B cell (primary cell): ENCODE data around the gene CAMK1D. TPM values are rescaled to one million over a fixed set of nuclear protein-coding genes. Genes with fewer than 3 reads are reported as not detected.

ENCODE experiments used
- ATAC-seq: fragments of 200-7000 bp; cut with Tn5 transposase; one replicate; pipeline ENCODE4 v1.10.0; 2021; ENCODE audit warnings: low read depth, mild to moderate bottlenecking, moderate number of reproducible peaks, moderate library complexity
- CTCF ChIA-PET: fragments of 350-600 bp; sonication (Branson Sonifier 250); formaldehyde crosslinking; loops from one replicate; lab custom pipeline; 2021; ENCODE audit warnings: antibody characterized with exemption, inconsistent platforms; lab: Charles Lee
- POLR2A ChIA-PET: fragments of 350-600 bp; sonication (Branson Sonifier 250); formaldehyde crosslinking; loops from one replicate; lab custom pipeline; 2021; ENCODE audit warnings: antibody characterized with exemption; lab: Charles Lee
- DNase-seq: peaks from one replicate; pipeline ENCODE4 v3.0.0; 2013
- H2AFZ ChIP-seq: 2 replicates; pipeline ENCODE4 v1.6.1; 2012; ENCODE audit warnings: mild to moderate bottlenecking, low read depth, low read length; ENCODE audit not compliant: insufficient read depth, poor library complexity, severe bottlenecking
- H3K27ac ChIP-seq, 2 donors: 1 replicate in 1 of 2; 2 replicates in 1 of 2; pipeline ENCODE4 v1.5.1; 2012 to 2013; ENCODE audit warnings: low read length in 2 of 2, mild to moderate bottlenecking in 2 of 2, moderate library complexity in 1 of 2
- H3K27me3 ChIP-seq, 4 experiments: fragments of 200-600 bp in 1 of 4; sonication (generic) in 1 of 4; replicated peaks in 1 of 4; 1 replicate in 2 of 4; 2 replicates in 2 of 4; pipeline versions ENCODE4 v1.6.1 to v1.7.0; 2013 to 2016; ENCODE audit warnings: low read length in 3 of 4, mild to moderate bottlenecking in 2 of 4, mixed read lengths in 1 of 4, moderate library complexity in 1 of 4; ENCODE audit not compliant: insufficient read depth in 4 of 4, control insufficient read depth in 3 of 4; ENCODE audit errors: control extremely low read depth in 1 of 4
- H3K36me3 ChIP-seq, 2 experiments: replicated peaks in 1 of 2; 1 replicate in 1 of 2; 2 replicates in 1 of 2; pipeline versions ENCODE4 v1.6.1 to v1.7.1; 2013; ENCODE audit warnings: low read length in 1 of 2; ENCODE audit not compliant: insufficient read depth in 2 of 2, control insufficient read depth in 1 of 2; ENCODE audit errors: control extremely low read depth in 1 of 2, extremely low read depth in 1 of 2
- H3K4me1 ChIP-seq, 2 donors: fragments of 200-600 bp in 1 of 2; sonication (generic) in 1 of 2; 1 replicate in 1 of 2; 2 replicates in 1 of 2; pipeline versions ENCODE4 v1.5.1 to v1.6.1; 2013 to 2017; ENCODE audit warnings: low read length in 2 of 2; ENCODE audit not compliant: control insufficient read depth in 2 of 2, insufficient read depth in 2 of 2
- H3K4me2 ChIP-seq: replicated peaks from 2 replicates; pipeline ENCODE3; 2012; ENCODE audit warnings: mild to moderate bottlenecking, low read depth, low read length; ENCODE audit not compliant: poor library complexity, severe bottlenecking
- H3K4me3 ChIP-seq, 5 experiments: fragments of 200-600 bp in 1 of 5; sonication (generic) in 1 of 5; 1 replicate in 3 of 5; 2 replicates in 2 of 5; pipeline versions ENCODE4 v1.5.1 to v1.7.0; 2011 to 2016; ENCODE audit warnings: low read length in 4 of 5, mild to moderate bottlenecking in 4 of 5, low read depth in 2 of 5, control low read depth in 1 of 5, moderate library complexity in 1 of 5; ENCODE audit not compliant: insufficient read depth in 1 of 5; ENCODE audit errors: control extremely low read depth in 1 of 5, extremely low read depth in 1 of 5
- H3K79me2 ChIP-seq: fragments of 200-600 bp; sonication (generic); one replicate; pipeline ENCODE4 v1.6.0; 2016; ENCODE audit warnings: low read length; ENCODE audit not compliant: control insufficient read depth, insufficient read depth
- H3K9ac ChIP-seq: fragments of 200-600 bp; sonication (generic); 2 replicates; pipeline ENCODE4 v1.6.1; 2017; ENCODE audit warnings: mild to moderate bottlenecking, low read length, moderate library complexity
- H3K9me3 ChIP-seq, 3 donors: one replicate each; pipeline versions ENCODE4 v1.6.1 to v1.7.1; 2013; ENCODE audit warnings: low read length in 2 of 3; ENCODE audit not compliant: control insufficient read depth in 2 of 3, insufficient read depth in 1 of 3; ENCODE audit errors: control extremely low read depth in 1 of 3
- H4K20me1 ChIP-seq: 2 replicates; pipeline ENCODE4 v1.6.0; 2012; ENCODE audit warnings: mild to moderate bottlenecking, low read length; ENCODE audit not compliant: insufficient read depth, control insufficient read depth, poor library complexity, severe bottlenecking
- H3K27ac Mint-ChIP-seq: one replicate; pipeline ENCODE4 v1.8.0; 2021; ENCODE audit warnings: mixed read lengths
- H3K27me3 Mint-ChIP-seq: one replicate; pipeline ENCODE4 v1.8.0; 2021; ENCODE audit warnings: mixed read lengths
- H3K4me1 Mint-ChIP-seq: one replicate; pipeline ENCODE4 v1.8.0; 2021; ENCODE audit warnings: mixed read lengths
- H3K4me3 Mint-ChIP-seq: one replicate; pipeline ENCODE4 v1.8.0; 2021; ENCODE audit warnings: mixed read lengths
- H3K9me3 Mint-ChIP-seq: one replicate; pipeline ENCODE4 v1.8.0; 2022; ENCODE audit warnings: mixed read lengths; ENCODE audit not compliant: insufficient read depth
- EZH2 ChIP-seq: IDR thresholded peaks from 2 replicates; pipeline ENCODE4 v1.6.1; 2012; ENCODE audit warnings: borderline replicate concordance, low read depth, mild to moderate bottlenecking, moderate library complexity, low read length; ENCODE audit not compliant: insufficient read depth, poor library complexity, severe bottlenecking
- WGBS: methylation state at CpG from one replicate; pipeline ENCODE4 v1.1.5; 2013; ENCODE audit warnings: missing lambda C conversion rate; ENCODE audit not compliant: insufficient coverage; 5-methylcytosine and 5-hydroxymethylcytosine counted together
- intact Hi-C: fragments of 100-400 bp; cut with micrococcal nuclease; formaldehyde crosslinking; loops from one replicate; pipeline ENCODE4 v1.10.0; 2022
- polyA plus RNA-seq: library from polyadenylated mRNA; depleted of rRNA; stranded (reverse); fragments of >200 nt; gene quantifications from 2 replicates; pipeline ENCODE4 v1.2.3, GENCODE V29; 2012
- total RNA-seq, 2 donors: library from RNA; stranded (reverse); fragments of 120-200 nt in 1 of 2; gene quantifications; 1 replicate in 1 of 2; 2 replicates in 1 of 2; pipeline versions ENCODE4 v1.2.3 to v1.2.4, GENCODE V29; 2013 to 2022
- TF ChIP-seq, protein P1 (sequence below): fragments of 200-600 bp; IDR thresholded peaks from one replicate; pipeline ENCODE4 v1.8.0; 2022; ENCODE audit warnings: antibody characterized with exemption, mild to moderate bottlenecking

Gene CAMK1D
- total and polyA plus RNA-seq, 2 donors (not counting 1 experiment from before 2014, with no cell fraction given), result 34.1 to 69.7 TPM

DNA sequence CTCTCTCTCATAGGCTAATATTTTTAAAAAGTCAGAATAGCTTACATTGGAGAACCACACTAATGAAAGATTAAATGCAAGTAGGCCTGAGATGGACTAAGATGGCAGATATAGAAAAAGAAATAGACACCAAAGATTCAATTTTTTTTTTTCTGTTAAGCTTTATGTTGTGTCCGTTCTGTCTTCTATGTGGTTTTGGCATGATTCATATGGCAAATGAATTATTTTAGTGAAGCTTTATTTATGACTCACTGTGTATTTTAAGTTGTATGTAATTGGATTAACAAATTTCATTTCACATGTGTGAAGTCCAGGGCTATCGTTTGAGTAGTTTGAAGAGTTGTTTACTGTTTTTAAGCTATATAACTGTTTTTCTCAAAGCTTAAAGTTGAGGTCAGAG is 214.8 kb downstream of the CAMK1D start:
- peaks cover 75% of the 10 kb centered on the region for H3K4me1 Mint-ChIP-seq
- H3K27me3 ChIP-seq, result no peaks in the 10 kb centered on the region
- no peak overlapping the region for H3K9ac ChIP-seq
- TF ChIP-seq EZH2, result no peak
- TF ChIP-seq, protein P1, sequence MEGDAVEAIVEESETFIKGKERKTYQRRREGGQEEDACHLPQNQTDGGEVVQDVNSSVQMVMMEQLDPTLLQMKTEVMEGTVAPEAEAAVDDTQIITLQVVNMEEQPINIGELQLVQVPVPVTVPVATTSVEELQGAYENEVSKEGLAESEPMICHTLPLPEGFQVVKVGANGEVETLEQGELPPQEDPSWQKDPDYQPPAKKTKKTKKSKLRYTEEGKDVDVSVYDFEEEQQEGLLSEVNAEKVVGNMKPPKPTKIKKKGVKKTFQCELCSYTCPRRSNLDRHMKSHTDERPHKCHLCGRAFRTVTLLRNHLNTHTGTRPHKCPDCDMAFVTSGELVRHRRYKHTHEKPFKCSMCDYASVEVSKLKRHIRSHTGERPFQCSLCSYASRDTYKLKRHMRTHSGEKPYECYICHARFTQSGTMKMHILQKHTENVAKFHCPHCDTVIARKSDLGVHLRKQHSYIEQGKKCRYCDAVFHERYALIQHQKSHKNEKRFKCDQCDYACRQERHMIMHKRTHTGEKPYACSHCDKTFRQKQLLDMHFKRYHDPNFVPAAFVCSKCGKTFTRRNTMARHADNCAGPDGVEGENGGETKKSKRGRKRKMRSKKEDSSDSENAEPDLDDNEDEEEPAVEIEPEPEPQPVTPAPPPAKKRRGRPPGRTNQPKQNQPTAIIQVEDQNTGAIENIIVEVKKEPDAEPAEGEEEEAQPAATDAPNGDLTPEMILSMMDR, result no peak
- ChIA-PET POLR2A (no interaction called here), CTCF (no interaction called here)
- no peak for ATAC-seq
- no peak overlapping the region for H3K4me3 ChIP-seq
- no peaks in the 10 kb centered on the region for H3K9me3 Mint-ChIP-seq
- H3K36me3 ChIP-seq, result no peaks in the 10 kb centered on the region
- peaks cover 86% of the 10 kb centered on the region for H3K79me2 ChIP-seq
- H3K4me2 ChIP-seq, result no peak overlapping the region
- peak overlapping the region in 1 of 2 donors; percentile 27 for H3K27ac ChIP-seq
- intact Hi-C loops, result no loop called here
- H3K27me3 Mint-ChIP-seq, result no peaks in the 10 kb centered on the region
- H3K9me3 ChIP-seq, result no peaks in the 10 kb centered on the region
- no CpG with 5 or more reads among the region's 2 CpGs for WGBS
- no peak for DNase-seq
- H3K27ac Mint-ChIP-seq, result no peak overlapping the region
- H2AFZ ChIP-seq, result no peak overlapping the region
- H4K20me1 ChIP-seq, result peaks cover 84% of the 10 kb centered on the region
- H3K4me1 ChIP-seq, result peaks cover 32 to 47% of the 10 kb centered on the region in 2 donors
- no peak overlapping the region for H3K4me3 Mint-ChIP-seq

- Histone ChIP-seq H4K20me1 (peaks cover 75% of the 10 kb centered on the region), H3K4me2 (no peak overlapping the region), H3K27ac (no peak overlapping the region), H3K9me3 (peaks cover 0 to 8% (median 0%) of the 10 kb centered on the region in 3 donors), H2AFZ (no peak overlapping the region), H3K4me3 (no peak overlapping the region), H3K4me1 (peaks cover 27 to 36% of the 10 kb centered on the region in 2 donors), H3K27me3 (no peaks in the 10 kb centered on the region), H3K79me2 (peaks cover 81% of the 10 kb centered on the region), H3K36me3 (peaks cover 0 to 3% of the 10 kb centered on the region in 2 experiments), H3K9ac (no peak overlapping the region)
- intact Hi-C loops, result no loop called here
- Mint-ChIP-seq H3K9me3 (no peaks in the 10 kb centered on the region), H3K27ac (peak overlapping the region; percentile 43), H3K4me3 (no peak overlapping the region), H3K4me1 (peaks cover 62% of the 10 kb centered on the region), H3K27me3 (no peaks in the 10 kb centered on the region)
- TF ChIP-seq, protein P1, result no peak
- TF ChIP-seq EZH2, result no peak
- ChIA-PET POLR2A (no interaction called here), CTCF (interaction anchor here (0.8 to 1.2 kb wide), 2 partner anchors 91 to 314 kb away, joined by 3 to 6 read pairs; no protein-coding TSS in a partner anchor)
- ATAC-seq, result no peak
- WGBS, result 95% methylated on average over 15 of the region's 20 CpGs
- DNase-seq, result no peak
These were observed 217.1 kb downstream of the CAMK1D start for GRCh38 chr10:12566161-12567115.
